ENCODE data around the gene GRID2. TPM values are rescaled to one million over a fixed set of nuclear protein-coding genes. Genes with fewer than 3 reads are reported as not detected.

GRID2 gene
- total and polyA plus RNA-seq, 8 donors = 6.4 TPM; not detected in 7

DNA sequence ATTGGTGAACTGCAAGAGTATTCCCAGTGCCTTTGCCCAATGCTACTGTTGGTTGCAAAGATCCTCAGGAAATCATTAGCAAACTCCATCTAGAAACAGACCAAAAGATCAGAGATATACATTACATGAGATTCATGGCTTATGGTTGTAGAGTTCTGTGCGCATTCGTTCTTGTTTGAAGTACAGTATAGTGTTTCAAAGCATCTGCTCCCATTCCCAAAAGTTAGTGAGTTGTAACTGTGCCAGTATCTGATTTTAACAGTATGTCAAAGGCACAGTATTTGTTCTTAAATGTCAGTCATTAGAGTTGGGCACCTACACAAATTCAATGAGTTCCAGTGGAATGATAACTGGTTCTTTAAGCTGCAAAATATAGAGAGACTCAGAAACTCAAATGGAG is 1210.1 kb downstream of the GRID2 start:
- H3K27me3 ChIP-seq = no peaks in the 10 kb centered on the region
- H3K4me1 ChIP-seq = no peaks in the 10 kb centered on the region
- intact Hi-C loops (cut with DNase I; ENCODE audit: low total_unique reads) = no loop called here
- H3K36me3 ChIP-seq = no peaks in the 10 kb centered on the region
- no peak overlapping the region for H3K4me3 ChIP-seq
- no peak for DNase-seq
- no peak overlapping the region for H3K27ac ChIP-seq
- TF ChIP-seq POLR2AphosphoS5 (IDR thresholded peaks at IDR 0.05) (no peak), POLR2A (IDR thresholded peaks at IDR 0.05) (no peak), EP300 (IDR thresholded peaks at IDR 0.05) (no peak)
- TF ChIP-seq, protein P1, sequence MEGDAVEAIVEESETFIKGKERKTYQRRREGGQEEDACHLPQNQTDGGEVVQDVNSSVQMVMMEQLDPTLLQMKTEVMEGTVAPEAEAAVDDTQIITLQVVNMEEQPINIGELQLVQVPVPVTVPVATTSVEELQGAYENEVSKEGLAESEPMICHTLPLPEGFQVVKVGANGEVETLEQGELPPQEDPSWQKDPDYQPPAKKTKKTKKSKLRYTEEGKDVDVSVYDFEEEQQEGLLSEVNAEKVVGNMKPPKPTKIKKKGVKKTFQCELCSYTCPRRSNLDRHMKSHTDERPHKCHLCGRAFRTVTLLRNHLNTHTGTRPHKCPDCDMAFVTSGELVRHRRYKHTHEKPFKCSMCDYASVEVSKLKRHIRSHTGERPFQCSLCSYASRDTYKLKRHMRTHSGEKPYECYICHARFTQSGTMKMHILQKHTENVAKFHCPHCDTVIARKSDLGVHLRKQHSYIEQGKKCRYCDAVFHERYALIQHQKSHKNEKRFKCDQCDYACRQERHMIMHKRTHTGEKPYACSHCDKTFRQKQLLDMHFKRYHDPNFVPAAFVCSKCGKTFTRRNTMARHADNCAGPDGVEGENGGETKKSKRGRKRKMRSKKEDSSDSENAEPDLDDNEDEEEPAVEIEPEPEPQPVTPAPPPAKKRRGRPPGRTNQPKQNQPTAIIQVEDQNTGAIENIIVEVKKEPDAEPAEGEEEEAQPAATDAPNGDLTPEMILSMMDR (IDR thresholded peaks at IDR 0.05) = no peak
- no peaks in the 10 kb centered on the region for H3K9me3 ChIP-seq
- WGBS, 5 donors = 84 to 96% (median 93%) methylated on average over 2 of the region's 2 CpGs

DNA sequence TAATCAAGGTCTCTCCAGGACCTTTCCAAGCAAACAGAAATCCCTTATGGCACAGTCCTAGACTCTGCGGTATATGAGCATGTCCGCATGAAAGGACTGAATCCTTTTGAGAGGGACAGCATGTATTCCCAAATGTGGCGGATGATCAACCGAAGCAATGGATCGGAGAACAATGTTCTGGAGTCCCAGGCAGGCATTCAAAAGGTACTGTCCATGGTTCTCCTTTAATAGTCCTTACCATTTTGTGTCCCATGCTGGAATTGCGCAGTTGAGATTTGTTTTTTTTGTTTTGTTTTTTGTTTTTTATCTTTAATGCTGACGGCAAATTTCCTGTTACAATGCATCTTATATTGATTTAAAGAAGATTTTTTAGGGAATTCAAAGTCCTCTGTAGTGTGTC is 1211.4 kb downstream of the GRID2 start:
- DNase-seq = no peak
- Histone ChIP-seq H3K36me3 (no peaks in the 10 kb centered on the region), H3K27me3 (no peaks in the 10 kb centered on the region), H3K9me3 (no peaks in the 10 kb centered on the region), H3K4me1 (no peaks in the 10 kb centered on the region), H3K4me3 (no peak overlapping the region), H3K27ac (no peak overlapping the region)
- WGBS, 5 donors = 92 to 98% (median 95%) methylated on average over 7 of the region's 7 CpGs
- no peak for TF ChIP-seq POLR2AphosphoS5 (IDR thresholded peaks at IDR 0.05)
- intact Hi-C loops (cut with DNase I; ENCODE audit: low total_unique reads) = no loop called here

DNA sequence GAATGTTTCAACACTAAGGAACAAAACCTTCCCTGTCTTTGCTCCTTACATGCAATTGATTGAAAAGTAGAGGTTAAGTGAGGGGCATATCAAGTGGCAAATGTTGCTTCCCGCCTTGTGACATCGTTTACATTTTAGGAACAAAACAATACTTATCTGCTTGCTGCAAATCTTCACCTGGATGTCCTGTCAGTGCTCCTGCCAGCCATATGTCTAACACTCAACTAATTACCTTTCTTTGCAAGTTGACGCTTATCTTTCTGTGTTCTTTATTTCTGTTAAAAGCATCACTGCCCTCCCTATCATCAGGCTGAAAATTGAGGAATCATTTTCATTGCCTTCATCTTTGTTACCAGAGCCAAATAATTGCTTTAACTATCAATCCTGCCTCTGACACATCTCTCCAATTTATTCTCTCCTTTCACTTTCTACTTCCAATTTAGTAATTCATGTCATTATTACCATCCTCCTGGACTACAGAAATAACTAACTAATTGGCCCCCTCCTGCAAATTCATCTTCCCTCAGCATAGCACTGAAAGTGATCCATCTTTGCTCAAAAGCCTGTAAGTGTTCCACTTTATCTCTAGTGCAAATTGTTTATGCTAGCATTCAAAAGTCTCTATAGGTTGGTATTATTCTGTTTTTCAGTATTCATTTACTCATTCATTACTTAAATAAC is 1226.1 kb downstream of the GRID2 start:
- no peak for DNase-seq
- no peak overlapping the region for H3K27ac ChIP-seq
- no peaks in the 10 kb centered on the region for H3K9me3 ChIP-seq
- no peaks in the 10 kb centered on the region for H3K27me3 ChIP-seq
- intact Hi-C loops (cut with DNase I; ENCODE audit: low total_unique reads) = no loop called here
- H3K36me3 ChIP-seq = no peaks in the 10 kb centered on the region
- no peak overlapping the region for H3K4me3 ChIP-seq
- 24 to 52% (median 39%) methylated on average over 3 of the region's 3 CpGs for WGBS, 5 donors
- no peaks in the 10 kb centered on the region for H3K4me1 ChIP-seq
- TF ChIP-seq EP300 (IDR thresholded peaks at IDR 0.05) = no peak
- no peak for TF ChIP-seq POLR2AphosphoS5 (IDR thresholded peaks at IDR 0.05)
- TF ChIP-seq POLR2A (IDR thresholded peaks at IDR 0.05) = no peak
- TF ChIP-seq, protein P1 (IDR thresholded peaks at IDR 0.05) = no peak

DNA sequence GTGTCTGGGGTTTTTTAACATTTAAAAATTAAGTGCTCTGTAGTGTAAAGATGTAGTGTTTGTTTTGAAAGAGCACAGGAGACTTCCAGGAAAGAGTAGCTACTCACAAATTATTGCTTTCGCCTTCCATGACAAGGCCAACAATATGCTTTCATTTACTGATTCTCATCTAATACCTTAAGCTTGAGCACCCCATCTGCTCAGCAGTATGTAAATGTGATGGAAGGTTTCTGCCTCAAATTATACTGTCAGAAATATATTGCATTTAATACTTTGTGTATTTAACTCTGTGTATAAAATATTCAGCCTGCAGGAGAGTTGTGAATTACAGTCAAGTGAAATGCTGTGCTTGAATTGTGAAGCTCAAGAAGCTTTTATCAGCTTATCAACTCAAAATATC is 1228.5 kb downstream of the GRID2 start:
- TF ChIP-seq POLR2AphosphoS5 (IDR thresholded peaks at IDR 0.05) (no peak), POLR2A (IDR thresholded peaks at IDR 0.05) (no peak), EP300 (IDR thresholded peaks at IDR 0.05) (no peak)
- TF ChIP-seq, protein P1 (IDR thresholded peaks at IDR 0.05) = no peak
- no peak overlapping the region for H3K4me3 ChIP-seq
- intact Hi-C loops (cut with DNase I; ENCODE audit: low total_unique reads) = no loop called here
- H3K36me3 ChIP-seq = no peaks in the 10 kb centered on the region
- H3K4me1 ChIP-seq = no peaks in the 10 kb centered on the region
- WGBS, 5 donors = 84 to 94% (median 87%) methylated on average over 1 of the region's 1 CpG
- H3K9me3 ChIP-seq = no peaks in the 10 kb centered on the region
- no peak overlapping the region for H3K27ac ChIP-seq
- DNase-seq = no peak
- H3K27me3 ChIP-seq = no peaks in the 10 kb centered on the region

DNA sequence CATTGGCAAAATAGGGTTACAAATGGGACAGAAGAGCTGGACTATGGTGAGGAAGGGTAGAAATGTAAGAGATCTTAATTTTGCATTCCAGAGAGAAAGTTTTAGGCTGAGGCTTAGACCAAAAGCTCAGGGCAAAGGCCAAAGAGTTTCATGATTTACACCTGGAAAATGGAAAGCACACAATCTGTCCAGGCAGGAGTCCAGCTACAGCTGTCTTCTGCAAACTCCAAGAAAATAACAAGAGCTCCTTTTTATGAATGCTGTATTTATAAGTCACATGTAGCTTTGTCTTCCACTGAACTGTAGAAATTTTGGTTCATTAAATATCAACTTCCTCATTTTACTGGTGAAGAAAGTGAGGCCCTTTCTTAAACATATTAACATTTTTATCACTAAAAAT is 1236.8 kb downstream of the GRID2 start:
- Histone ChIP-seq H3K27me3 (no peaks in the 10 kb centered on the region), H3K27ac (no peak overlapping the region), H3K9me3 (no peaks in the 10 kb centered on the region), H3K36me3 (no peaks in the 10 kb centered on the region), H3K4me1 (no peaks in the 10 kb centered on the region), H3K4me3 (no peak overlapping the region)
- TF ChIP-seq POLR2A (IDR thresholded peaks at IDR 0.05) = no peak
- TF ChIP-seq, protein P1 (IDR thresholded peaks at IDR 0.05) = no peak
- no peak for TF ChIP-seq EP300 (IDR thresholded peaks at IDR 0.05)
- no peak for TF ChIP-seq POLR2AphosphoS5 (IDR thresholded peaks at IDR 0.05)
- DNase-seq = no peak
- intact Hi-C loops (cut with DNase I; ENCODE audit: low total_unique reads) = no loop called here

All from stomach (tissue), 9 donors.